CD4-positive, alpha-beta T cell treated with Interleukin-21 for 1 hour (primary cell): ENCODE results near the gene PRR18.
A peak's percentile ranks its signal among the peaks of the same experiment; 100 is the strongest.

ENCODE experiments used
- DNase-seq: peaks from one replicate; pipeline ENCODE4 v3.0.0-alpha.2; 2020

The PRR18 gene

DNA sequence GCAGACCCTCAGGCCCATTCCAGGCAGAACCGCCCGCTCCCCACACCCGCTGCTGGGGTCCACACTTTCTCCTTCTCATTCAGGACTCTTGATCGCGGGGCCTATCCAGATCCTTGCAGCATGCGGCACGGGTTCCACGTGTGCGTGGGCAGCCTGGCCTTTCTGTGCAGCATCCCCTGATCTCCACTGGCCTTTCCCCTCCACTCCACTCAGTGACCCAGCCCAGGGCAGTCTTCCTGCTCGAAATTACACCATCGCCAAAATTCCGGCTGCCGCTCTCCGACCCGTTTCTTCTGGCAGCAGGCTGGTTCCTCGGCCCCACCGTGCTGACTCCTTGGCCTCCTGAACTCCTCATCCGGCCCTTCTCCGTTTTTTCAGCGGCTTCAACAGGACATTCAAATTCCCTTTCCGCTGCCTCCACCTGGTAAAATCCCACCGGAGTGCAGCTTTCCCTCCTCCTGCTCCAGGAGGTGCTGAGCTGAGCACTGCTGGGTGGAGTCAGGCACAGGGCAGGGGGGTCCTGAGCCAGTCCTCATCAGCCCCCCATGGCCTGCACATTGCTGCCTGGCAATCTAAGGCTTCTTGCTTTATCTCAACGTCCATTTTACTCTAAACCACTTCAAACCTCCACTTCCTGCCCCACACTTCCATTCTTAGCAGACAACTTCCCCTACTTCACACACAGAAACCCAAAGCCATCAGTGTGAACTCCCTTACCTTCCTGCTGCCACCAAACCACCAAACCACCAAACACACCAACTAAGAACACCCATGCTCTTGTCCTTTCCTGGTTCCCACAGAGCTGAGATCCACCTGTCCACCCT, 25.2 kb upstream of the PRR18 start:
- DNase-seq, result peak; percentile 59

DNA sequence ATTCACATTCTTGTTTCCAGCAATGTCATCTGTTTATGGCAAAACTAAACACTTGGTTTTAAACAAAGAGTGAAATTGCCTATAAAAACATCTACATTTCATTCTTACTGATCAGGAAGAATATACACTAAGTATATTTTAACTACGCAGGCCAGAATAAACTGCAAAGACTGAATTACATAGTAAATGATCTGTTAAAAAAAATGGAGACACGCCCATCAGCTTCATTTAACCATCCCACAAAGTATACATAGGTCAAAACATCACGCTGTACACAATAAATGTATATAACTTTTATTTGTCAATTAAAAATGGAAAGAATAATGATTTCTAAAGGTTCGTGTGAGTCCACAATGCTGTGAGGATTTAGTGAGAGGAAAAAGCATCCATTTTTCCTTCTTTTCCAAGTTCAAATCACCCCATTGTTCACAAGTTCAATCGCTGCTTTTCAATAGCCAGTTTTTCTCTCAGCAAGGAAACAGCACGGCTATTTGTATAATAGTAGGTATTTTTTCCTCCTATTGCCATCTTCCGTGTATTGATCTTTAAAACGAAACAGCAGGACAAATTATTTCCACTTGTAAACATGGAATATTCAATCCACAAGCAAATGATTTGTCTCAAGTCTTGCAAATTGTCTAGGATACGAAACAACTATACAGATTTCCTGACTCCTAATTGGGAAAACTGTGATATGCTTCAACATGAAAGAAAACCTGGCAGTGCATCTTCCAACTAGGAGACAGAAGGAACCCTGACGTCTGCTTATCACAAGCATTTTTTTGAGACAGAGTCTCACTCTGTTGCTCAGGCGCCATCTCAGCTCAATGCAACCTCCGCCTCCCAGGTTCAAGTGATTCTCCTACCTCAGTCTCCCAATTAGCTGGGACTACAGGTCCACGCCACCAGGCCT, 23.6 kb upstream of the PRR18 start:
- no peak for DNase-seq

DNA sequence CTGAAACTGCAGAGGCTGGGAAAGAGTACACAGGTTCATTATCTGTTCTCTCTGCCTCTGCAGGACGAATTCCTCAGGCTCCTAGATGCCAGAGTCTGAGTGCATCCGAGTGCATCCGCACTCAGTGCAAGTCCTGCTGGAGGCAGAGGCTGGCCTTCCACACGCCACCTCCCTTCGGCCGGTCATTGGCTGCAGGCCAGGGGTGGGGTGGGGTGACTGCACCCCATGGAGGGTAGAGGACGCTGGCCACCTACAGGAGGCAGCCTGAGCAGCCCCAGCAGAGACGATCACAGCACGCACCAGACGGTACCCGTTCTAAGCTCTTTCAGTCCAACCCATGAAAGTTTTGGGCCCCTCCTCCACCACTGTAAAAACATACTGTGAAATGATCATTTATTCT, 22.4 kb upstream of the PRR18 start:
- no peak for DNase-seq

DNA sequence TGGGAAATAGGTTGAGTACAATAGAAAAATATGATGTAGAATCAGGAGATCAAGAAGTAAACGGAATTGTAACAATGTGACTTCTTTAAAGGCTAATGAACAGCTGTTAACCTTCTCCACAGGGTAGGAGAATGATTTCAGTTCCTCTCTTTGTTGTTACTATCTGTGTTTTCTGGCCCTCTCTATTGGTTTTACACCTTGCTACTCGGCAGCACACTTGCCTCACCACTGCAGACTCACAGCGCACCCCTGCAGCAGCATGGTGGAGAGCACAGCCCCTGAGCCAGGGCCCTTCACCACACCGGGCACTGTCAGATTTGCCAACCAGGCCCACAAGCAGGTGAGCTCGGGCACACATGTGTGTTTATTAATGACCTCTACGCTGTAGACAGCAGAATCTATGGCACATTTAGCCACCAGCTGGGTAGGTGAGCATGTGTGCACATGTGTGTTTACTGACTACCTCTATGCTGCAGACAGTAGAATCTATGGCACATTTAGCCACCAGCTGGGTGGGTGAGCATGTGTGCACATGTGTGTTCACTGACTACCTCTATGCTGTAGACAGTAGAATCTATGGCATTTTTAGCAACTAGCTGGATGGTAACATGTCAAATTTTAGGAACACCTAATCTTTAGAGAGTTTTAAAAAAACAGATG, 17.3 kb upstream of the PRR18 start:
- DNase-seq, result no peak

DNA sequence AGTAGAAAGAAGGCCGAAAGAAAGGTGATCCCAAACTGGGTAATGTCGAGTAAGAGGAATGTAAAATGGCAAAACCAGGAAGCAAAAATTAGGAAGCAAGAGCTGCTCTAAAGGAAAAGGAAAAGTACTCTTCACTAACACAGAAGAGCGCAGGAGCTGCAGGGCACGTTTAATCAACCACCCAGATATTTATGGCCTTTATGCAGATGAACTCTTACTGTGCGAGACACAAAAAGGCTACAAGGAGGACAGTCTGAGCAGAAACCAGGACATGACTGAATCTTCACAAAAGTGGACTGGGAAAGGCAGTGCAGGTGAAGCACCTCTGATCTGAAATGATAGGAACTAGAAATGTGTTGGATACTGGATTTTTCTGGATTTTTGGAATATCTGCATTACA, 15.2 kb upstream of the PRR18 start:
- DNase-seq, result no peak

DNA sequence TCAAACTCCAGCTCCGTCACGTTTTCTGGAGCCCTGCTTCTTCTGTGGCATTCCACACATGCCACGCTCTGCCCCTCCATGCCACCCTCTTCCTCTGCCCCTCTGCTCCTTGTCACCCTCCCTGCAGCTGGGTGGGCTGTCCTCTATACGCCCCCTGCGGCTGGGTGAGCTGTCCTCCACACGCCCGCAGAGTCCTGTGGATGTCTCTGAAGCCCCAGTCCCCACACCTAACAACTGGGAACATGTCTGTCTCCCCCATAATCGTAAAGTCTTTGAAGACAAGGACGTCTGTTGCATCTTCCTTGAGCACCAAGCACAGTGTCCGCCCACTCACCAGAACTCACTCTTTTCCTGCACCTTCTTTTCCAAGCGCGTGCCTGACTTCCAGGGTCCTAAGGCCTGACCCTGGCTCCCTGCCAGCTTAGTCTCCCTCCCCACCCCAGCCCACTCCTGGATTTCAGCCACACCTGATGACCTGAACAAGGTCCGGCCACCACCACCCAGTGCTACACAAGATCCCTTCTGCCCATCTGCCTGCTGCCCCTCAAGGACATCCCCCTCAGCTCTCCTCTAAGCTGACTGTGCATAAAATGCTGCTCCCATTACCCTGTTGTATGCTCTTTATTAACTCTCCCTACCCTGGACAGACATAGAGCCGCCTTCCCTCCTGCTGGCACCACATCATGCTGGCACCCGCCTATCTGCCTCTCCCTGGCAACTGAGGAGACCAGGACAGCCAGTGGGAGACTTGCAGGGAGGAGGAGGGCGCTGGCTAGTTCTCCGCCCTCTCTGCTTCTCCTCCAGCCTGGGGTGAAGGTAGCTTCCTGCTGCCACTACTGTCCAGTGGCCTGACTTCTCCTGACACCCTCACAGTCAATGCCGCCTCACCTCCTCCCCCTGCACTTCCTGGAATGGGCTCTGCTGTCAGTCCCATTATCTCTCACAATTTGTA, 10.7 kb upstream of the PRR18 start:
- no peak for DNase-seq

DNA sequence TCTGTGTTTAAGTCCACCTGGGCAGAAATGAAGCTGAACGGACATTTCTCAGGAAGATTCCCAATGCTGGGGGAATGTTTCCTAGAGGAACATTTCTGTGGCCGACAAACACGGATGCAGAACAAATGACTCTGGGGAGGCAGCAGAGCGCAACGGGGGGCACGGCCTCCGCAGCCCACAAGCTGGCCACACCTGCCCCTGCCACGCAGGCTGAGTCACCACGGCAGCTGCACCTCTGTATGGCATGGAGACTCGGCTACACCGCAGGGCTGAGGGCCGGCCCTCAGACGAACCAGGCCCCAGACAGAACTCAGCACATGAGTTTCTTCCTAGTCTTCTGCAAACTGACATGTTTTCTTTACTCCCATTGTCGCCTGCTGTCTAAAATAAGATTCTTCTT, 10.0 kb upstream of the PRR18 start:
- no peak for DNase-seq

DNA sequence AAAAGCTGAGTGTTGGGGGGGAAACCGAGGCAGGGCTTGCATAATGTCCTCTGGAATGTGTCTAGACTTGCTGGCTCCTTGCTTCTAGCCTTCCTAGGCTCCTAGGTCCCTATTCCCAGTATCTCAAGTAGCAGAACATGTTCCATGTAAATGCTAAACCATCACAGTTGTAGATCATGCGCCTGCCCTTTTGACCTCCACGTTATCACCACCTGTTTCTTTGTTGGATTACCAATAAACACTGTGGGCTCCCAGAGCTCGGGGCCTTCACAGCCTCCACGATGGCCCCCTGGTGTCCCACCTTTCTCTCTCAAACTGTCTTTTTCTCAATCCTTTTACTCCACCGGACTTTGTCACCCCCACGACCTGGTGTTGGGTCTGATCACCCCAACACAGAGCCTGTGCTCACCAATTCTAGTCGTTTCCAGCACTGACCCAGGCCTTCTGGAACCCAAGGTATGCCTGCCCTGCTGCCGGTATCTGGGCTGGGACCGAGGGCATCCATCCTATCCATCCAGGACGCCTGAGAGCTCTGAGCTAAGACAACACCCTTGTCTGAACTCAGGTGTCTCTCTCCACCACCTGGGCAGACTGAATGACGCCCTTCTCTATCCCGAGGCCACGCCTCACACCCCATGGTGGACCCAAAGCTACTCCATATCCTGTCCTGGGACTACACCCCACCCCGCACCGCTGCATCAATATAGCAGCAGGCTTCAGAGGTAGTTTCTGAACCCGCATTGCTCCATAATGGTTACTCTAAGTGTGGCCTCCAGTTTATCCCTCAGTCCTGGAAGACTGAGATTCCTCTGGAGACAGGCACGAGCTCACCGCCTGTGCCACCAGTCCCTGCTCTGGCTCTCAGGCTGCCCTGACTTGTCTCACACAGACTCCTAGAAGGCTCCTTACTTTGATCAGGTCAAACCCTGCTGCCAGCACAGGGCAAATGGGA, 9.3 kb upstream of the PRR18 start:
- no peak for DNase-seq

DNA sequence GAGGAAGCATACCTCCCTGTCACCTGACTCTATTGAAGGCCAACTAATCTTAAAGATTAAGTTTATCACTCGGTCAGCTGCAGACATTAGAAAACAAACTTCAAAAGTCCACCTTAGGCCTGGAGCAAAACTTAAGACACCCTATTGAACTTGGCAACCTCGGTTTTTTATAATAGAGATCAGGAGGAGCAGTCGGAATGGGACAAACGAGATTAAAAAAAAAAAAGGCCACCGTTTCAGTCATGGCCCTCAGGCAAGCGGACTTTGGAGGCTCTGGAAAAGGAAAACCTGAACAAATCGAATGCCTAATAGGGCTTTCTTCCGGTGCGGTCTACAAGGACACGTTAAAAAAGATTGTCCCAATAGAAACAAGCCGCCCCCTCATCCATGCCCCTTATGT, 7.2 kb upstream of the PRR18 start:
- DNase-seq, result no peak

DNA sequence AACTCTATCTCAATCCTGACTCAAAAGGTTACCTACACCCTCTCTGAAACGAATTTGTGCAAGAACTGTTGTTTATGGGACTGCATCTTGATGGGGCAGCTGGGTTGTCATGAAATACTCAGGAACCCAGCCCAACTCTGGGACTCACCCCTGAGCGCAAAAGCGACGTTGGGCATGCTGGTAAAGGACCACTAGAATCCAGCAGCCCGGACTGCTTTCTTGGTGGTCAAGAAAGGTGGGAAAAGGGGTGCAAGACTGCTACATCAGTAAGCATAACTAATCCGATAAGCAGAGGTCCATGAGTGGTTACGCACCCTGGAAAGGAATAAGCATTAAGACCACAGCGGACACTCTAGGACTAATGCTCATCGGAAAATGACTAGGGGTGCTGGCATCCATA, 6.3 kb upstream of the PRR18 start:
- DNase-seq, result no peak

DNA sequence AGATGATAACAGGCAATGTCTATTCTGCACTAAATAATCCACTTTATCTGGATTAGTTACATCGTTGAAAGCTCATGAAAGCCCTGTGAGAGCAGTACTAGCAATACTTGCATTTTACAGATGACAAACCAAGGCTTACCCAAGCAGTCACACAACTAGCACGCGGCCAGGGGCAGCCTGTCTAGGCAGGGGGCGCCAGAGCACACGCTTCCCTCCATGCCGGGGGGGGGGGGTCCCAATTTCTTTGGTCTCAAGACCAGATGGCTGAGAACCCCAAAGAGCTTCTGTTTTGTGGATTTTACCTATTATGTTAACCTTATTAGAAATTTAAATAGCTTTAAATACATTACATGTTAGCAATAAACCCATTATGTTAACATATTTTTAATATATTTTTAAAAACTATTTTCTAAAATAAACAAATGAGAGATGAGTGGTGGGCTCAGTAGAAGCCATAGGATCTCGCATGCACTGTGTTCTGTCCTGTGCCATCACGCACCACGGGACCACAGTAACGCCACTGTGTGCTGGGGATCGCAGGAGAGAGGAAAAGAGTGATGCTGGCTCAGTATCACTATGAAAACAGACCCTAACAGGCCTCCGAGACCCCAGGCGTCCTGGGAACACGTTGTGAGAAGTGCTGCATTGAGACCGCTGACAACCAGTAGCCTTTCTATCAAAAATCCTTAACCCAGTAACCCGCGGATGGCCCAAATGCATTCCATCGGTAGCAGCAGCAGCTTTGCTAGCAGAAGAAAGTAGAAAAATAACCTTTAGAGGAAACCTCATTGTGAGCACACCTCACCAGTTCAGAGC, 5.3 kb upstream of the PRR18 start:
- DNase-seq, result peak; percentile 54

DNA sequence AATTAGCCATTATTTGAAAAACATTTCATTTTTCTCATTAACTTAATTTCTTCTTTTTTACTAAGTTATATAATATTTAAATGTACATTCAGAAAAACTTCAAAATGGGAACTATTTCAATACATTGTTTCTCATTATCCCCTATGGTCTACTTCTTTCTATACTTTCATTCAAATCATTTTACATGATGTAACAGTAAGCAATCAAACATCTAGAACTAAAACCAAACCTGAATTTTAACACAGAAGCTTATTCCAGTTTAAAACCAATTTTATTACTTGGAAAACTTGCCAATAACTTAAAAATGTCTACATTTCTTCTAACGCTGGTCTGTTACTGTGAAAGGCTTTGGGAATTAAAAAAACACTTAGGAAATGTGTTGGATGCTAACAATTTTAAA, 4.6 kb upstream of the PRR18 start:
- DNase-seq, result no peak

DNA sequence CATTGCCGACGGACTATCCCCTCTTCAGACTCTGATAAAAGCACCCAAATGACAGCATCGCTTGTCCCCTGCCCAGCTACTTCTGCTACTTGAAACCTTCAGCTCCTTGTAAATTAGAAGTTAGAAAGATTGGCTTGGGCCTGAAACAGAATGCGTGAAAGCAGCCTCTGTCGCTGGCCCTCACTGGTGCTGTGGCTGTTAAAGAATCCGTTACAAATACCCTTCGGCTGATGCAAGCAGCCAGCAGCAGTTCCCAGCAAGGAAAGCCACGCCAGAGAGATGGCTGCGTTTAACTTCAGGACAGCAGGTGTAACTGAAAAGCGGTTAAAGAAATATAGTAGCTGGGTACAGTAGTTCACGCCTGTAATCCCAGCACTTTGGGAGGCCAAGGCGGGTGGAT, 2.4 kb upstream of the PRR18 start:
- no peak for DNase-seq

DNA sequence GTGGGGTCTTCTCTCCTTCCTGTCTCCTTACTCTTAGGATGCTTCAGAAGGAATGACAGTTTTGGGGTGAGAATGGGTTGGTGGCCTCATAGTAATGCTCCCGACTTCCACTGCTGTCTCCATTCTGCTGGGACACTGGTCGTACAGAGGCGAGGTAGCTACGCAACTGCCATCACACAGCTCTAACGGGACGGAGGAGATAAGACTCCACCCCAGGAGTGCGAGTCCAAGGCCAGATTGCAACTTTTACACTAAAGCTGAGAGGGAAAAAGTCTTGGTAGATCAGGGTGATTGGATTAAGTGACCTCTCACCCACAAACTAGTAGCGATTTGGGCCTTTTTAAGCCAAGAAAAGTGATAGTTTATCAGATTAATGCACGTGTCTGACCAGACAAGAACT, 1.8 kb upstream of the PRR18 start:
- no peak for DNase-seq

DNA sequence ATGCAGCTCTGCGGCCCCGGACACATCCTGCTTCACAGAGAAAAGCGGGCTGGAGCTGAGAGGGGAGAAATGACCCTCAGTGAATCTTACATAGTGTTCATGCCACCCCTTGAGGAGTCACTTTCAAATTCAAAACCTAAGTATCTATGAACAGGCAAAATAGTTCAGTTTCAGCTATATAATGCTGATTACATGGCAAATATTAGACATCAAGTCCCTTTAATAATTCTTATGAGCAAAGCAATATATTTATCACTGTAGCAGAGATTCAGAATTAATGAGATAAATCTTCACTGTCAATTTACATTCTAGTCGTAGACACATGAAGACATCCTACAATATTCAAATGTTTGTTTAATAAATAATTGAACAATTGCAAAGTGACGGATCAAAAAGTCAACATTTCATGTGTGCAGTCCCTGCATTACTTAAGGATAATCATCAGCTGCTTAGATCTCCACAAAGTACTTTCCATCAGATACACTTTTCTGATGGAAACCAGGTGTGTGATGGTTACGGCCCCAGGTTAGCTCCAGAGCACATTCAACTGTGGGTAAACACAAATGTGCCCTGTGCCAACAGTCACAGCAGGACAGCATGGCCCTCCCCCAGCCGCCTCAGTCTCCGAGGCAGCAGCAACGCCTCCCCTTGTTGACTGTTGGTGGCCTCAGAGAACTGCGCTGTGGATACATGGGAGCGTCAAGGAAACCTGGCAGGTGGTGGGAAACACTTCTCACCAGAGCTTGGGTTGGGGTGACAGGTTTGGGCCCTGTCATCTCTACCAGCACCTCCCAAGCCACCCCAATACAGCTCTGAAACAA, 787 bp upstream of the PRR18 start:
- DNase-seq, result no peak

DNA sequence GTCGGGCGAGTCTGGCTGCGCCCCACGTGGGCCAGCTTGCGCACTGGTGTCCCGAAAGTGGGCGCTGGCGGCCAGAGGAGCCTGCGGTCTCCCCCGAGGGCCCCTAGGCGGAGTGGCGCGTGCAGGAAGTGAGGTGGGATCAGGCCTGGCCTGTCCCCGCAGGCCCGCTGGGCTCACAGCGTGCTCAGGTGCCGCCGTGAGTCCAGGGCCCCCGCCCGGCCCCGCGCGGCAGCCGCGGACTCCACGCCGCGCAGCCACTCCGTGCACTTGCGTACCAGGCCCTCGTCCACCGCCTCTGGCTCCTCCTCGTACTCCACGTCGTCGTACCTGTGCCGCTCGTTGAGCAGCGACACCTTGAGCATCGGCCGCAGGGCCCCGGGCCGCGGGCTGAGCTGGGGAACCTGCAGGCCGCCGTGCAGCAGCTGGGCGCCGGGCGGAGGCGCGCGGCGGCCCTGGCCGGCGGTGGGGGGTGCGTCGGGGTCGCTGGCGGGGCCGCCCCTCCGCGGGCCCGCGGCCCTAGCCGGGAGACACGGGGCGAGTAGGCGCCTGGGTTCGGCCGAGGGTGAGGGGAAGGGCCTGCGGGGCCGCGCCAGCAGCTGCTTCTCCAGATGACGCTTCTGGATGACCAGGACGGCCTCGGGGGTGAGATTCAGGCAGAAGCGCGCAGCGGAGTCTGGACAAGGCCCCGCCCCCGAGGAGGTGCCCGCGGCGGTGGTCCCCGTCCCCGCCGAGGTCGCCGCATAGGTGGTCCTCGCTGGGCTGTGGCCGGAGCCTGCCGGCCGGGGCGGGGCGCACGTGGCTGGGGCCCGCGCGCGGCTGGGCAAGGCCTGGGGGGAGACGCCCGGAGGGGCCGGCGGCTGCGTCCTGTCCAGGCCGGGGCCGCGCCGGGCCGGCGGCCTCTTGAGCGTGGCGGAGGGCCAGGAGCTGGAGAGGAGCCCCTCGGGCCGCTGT, 835 bp downstream of the PRR18 start:
- DNase-seq, result peak; percentile 13

DNA sequence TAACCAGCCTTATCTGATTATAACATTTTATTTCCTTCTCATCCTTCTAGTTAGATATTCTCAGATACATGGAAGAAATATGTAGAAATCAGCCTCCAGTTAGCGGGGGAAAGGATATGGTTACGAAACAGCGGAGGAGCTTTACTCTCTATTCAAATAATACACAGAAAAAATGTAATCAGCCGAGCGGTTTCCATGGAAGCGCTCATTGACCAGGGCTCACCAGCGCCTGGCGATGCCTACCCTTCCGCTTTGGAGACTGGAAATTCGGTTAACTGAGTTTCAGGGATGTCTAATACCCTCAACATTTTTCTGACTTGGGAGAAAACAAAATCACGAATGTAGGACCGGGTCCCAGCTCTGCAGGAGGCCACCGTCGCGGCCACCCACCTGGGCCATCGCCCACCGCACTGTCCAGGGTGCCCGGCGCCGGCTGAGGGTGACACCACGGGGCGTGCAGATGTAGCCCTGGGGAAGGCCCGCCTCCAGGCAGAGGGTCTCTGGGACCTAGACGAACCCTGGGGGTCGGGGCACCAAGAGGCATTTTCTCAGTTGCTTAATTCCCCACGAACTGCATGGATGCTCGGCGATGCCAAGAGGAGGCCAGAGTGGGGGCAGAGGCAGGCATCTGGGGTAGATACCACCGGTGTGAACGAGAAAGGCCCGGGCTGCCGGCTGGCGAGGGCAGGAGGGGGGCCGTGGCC, 1.7 kb downstream of the PRR18 start:
- no peak for DNase-seq
